Naive thymus-derived CD4-positive, alpha-beta T cell (primary cell): ENCODE measurements around the gene MPHOSPH9. TPM values are rescaled to one million over a fixed set of nuclear protein-coding genes. Genes with fewer than 3 reads are reported as not detected.

Experiments used
- ATAC-seq: fragments of 150-1000 bp; cut with Tn5 transposase; 2 replicates; pipeline ENCODE4 v1.10.0; 2021; ENCODE audit warnings: mild to moderate bottlenecking, moderate library complexity
- CTCF ChIA-PET: fragments of 350-600 bp; sonication (Branson Sonifier 250); formaldehyde crosslinking; loops from one replicate; lab custom pipeline; 2021; ENCODE audit warnings: antibody characterized with exemption; lab: Charles Lee
- POLR2A ChIA-PET: fragments of 350-600 bp; sonication (Branson Sonifier 250); formaldehyde crosslinking; loops from one replicate; lab custom pipeline; 2021; ENCODE audit warnings: antibody characterized with exemption, inconsistent platforms; lab: Charles Lee
- DNase-seq, 9 donors: peaks; one replicate each; pipeline versions ENCODE4 v3.0.0 to v3.0.0-alpha.2; 2020 to 2022; ENCODE audit warnings: mixed read lengths in 1 of 9
- H3K27ac ChIP-seq: one replicate; pipeline ENCODE4 v1.7.0; 2013; ENCODE audit warnings: mild to moderate bottlenecking, low read depth, low read length, moderate library complexity
- H3K27me3 ChIP-seq, 2 donors: one replicate each; pipeline ENCODE4 v1.7.0; 2013; ENCODE audit warnings: low read length in 2 of 2, mild to moderate bottlenecking in 2 of 2, moderate library complexity in 2 of 2; ENCODE audit not compliant: control insufficient read depth in 2 of 2, insufficient read depth in 2 of 2
- H3K36me3 ChIP-seq, 3 experiments: 1 replicate in 2 of 3; 2 replicates in 1 of 3; pipeline ENCODE4 v1.7.0; 2013; ENCODE audit warnings: low read length in 3 of 3, mild to moderate bottlenecking in 3 of 3, moderate library complexity in 1 of 3; ENCODE audit not compliant: insufficient read depth in 3 of 3, control insufficient read depth in 2 of 3
- H3K4me1 ChIP-seq, 2 donors: one replicate each; pipeline ENCODE4 v1.7.0; 2013; ENCODE audit warnings: low read length in 2 of 2, mild to moderate bottlenecking in 2 of 2, moderate library complexity in 1 of 2; ENCODE audit not compliant: control insufficient read depth in 2 of 2, insufficient read depth in 2 of 2
- H3K4me3 ChIP-seq: 2 replicates; pipeline ENCODE4 v1.7.0; 2013; ENCODE audit warnings: mild to moderate bottlenecking, low read length
- H3K9me3 ChIP-seq, 3 experiments: 1 replicate in 2 of 3; 2 replicates in 1 of 3; pipeline ENCODE4 v1.7.0; 2013; ENCODE audit warnings: low read length in 3 of 3; ENCODE audit not compliant: control insufficient read depth in 2 of 3
- H3K27ac Mint-ChIP-seq, 9 donors: one replicate each; pipeline ENCODE4 v1.8.0; 2020 to 2022; ENCODE audit warnings: mixed read lengths in 9 of 9, mild to moderate bottlenecking in 8 of 9, moderate library complexity in 5 of 9, inconsistent platforms in 2 of 9
- H3K27me3 Mint-ChIP-seq, 5 donors: one replicate each; pipeline ENCODE4 v1.8.0; 2021 to 2022; ENCODE audit warnings: mixed read lengths in 5 of 5, mild to moderate bottlenecking in 1 of 5
- H3K36me3 Mint-ChIP-seq, 5 donors: one replicate each; pipeline ENCODE4 v1.8.0; 2020 to 2022; ENCODE audit warnings: mixed read lengths in 5 of 5, mild to moderate bottlenecking in 3 of 5, inconsistent platforms in 1 of 5
- H3K4me1 Mint-ChIP-seq, 7 donors: one replicate each; pipeline ENCODE4 v1.8.0; 2020 to 2022; ENCODE audit warnings: mixed read lengths in 7 of 7, mild to moderate bottlenecking in 3 of 7, inconsistent platforms in 1 of 7
- H3K4me3 Mint-ChIP-seq, 10 donors: one replicate each; pipeline ENCODE4 v1.8.0; 2020 to 2022; ENCODE audit warnings: mild to moderate bottlenecking in 10 of 10, mixed read lengths in 10 of 10, moderate library complexity in 6 of 10, inconsistent platforms in 2 of 10
- H3K9me3 Mint-ChIP-seq, 11 donors: one replicate each; pipeline ENCODE4 v1.8.0; 2020 to 2022; ENCODE audit warnings: mixed read lengths in 11 of 11, mild to moderate bottlenecking in 4 of 11, inconsistent platforms in 1 of 11, moderate library complexity in 1 of 11
- intact Hi-C, 2 donors: fragments of 100-400 bp; cut with micrococcal nuclease; formaldehyde crosslinking; loops; one replicate each; pipeline ENCODE4 v1.15.1; 2023
- polyA plus RNA-seq, 2 donors: library from polyadenylated mRNA; unstranded; fragments of 300-500 nt; fragmentation: Illumina TruSeq; gene quantifications; one replicate each; pipeline ENCODE4 v1.2.3, GENCODE V29; 2021
- total RNA-seq, 6 experiments: library from RNA in 5 of 6; stranded (reverse) in 5 of 6; gene quantifications; 1 replicate in 5 of 6; 2 replicates in 1 of 6; pipeline ENCODE4 v1.2.3 and lab custom pipeline; 2021 to 2026

The MPHOSPH9 gene
- total and polyA plus RNA-seq, 7 experiments from 2014 or later, result 34.0 to 102 (median 77.1) TPM

GRCh38 chr12:123199936-123200335, 33.0 kb downstream of the MPHOSPH9 start:
- DNase-seq (no peak), ATAC-seq (no peak)
- H3K9me3 Mint-ChIP-seq, result no peaks in the 10 kb centered on the region
- H3K36me3 Mint-ChIP-seq, result peaks cover 5 to 28% (median 22%) of the 10 kb centered on the region in 5 donors
- Histone ChIP-seq H3K9me3 (no peaks in the 10 kb centered on the region), H3K4me3 (no peak overlapping the region), H3K27ac (peak overlapping the region; percentile 36), H3K36me3 (peaks cover 0 to 36% (median 0%) of the 10 kb centered on the region in 3 experiments), H3K4me1 (peaks cover 0 to 13% of the 10 kb centered on the region in 2 donors), H3K27me3 (no peaks in the 10 kb centered on the region)
- intact Hi-C loops, result loop anchor here (1.0 to 5.0 kb wide), 3 partner anchors 33 to 38 kb away; partner anchors contain the start of genes MPHOSPH9 (in 1 of the 2) and MTRFR (in 1 of the 2)
- H3K27ac Mint-ChIP-seq, result peak overlapping the region; percentile 29 to 93 (median 89)
- POLR2A ChIA-PET, result interaction anchor here (0.6 to 7.7 kb wide), 4 partner anchors 23 to 239 kb away, joined by 3 to 46 read pairs (median 4); partner anchors contain the start of genes MPHOSPH9 and MTRFR
- peak overlapping the region in 1 of 10 donors; percentile 34 for H3K4me3 Mint-ChIP-seq
- CTCF ChIA-PET, result interaction anchor here (0.6 kb wide), 2 partner anchors 18 to 805 kb away, joined by 3 read pairs; no protein-coding TSS in a partner anchor
- H3K4me1 Mint-ChIP-seq, result peaks cover 10 to 27% (median 18%) of the 10 kb centered on the region in 7 donors
- no peaks in the 10 kb centered on the region for H3K27me3 Mint-ChIP-seq

GRCh38 chr12:123187637-123188036, 45.3 kb downstream of the MPHOSPH9 start:
- Histone ChIP-seq H3K4me1 (no peaks in the 10 kb centered on the region), H3K27ac (no peak overlapping the region), H3K9me3 (no peaks in the 10 kb centered on the region), H3K4me3 (no peak overlapping the region), H3K27me3 (no peaks in the 10 kb centered on the region), H3K36me3 (peaks cover 0 to 43% (median 9%) of the 10 kb centered on the region in 3 experiments)
- no peak overlapping the region for H3K4me3 Mint-ChIP-seq
- no peak for ATAC-seq
- H3K4me1 Mint-ChIP-seq, result peaks cover 0 to 6% (median 0%) of the 10 kb centered on the region in 7 donors
- H3K27me3 Mint-ChIP-seq, result no peaks in the 10 kb centered on the region
- ChIA-PET POLR2A (interaction anchor here (0.7 to 1.6 kb wide), 2 partner anchors 46 to 83 kb away, joined by 3 to 8 read pairs; partner anchors contain the start of genes MPHOSPH9 and MTRFR), CTCF (no interaction called here)
- peak overlapping the region in 2 of 9 donors; percentile 16 to 31 for H3K27ac Mint-ChIP-seq
- no peaks in the 10 kb centered on the region for H3K9me3 Mint-ChIP-seq
- peaks cover 7 to 60% (median 20%) of the 10 kb centered on the region in 5 donors for H3K36me3 Mint-ChIP-seq
- no peak for DNase-seq
- intact Hi-C loops, result no loop called here

- Histone ChIP-seq H3K27ac (no peak overlapping the region), H3K9me3 (no peaks in the 10 kb centered on the region), H3K27me3 (no peaks in the 10 kb centered on the region), H3K4me1 (no peaks in the 10 kb centered on the region), H3K4me3 (no peak overlapping the region), H3K36me3 (peaks cover 0 to 57% (median 0%) of the 10 kb centered on the region in 3 experiments)
- Mint-ChIP-seq H3K4me1 (peaks cover 0 to 7% (median 0%) of the 10 kb centered on the region in 7 donors), H3K9me3 (no peaks in the 10 kb centered on the region), H3K36me3 (peaks cover 3 to 46% (median 14%) of the 10 kb centered on the region in 5 donors), H3K27me3 (no peaks in the 10 kb centered on the region), H3K27ac (no peak overlapping the region), H3K4me3 (no peak overlapping the region)
- intact Hi-C loops, result no loop called here
- ChIA-PET POLR2A (interaction anchor here (0.9 to 1.0 kb wide), 2 partner anchors 48 to 52 kb away, joined by 3 read pairs; partner anchors contain the start of gene MPHOSPH9), CTCF (no interaction called here)
- ATAC-seq (no peak), DNase-seq (no peak)
Measured at GRCh38 chr12:123180171-123180570, 52.8 kb downstream of the MPHOSPH9 start.

GRCh38 chr12:123171967-123172366, 61.0 kb downstream of the MPHOSPH9 start:
- no peak for ATAC-seq
- H3K36me3 Mint-ChIP-seq, result peaks cover 0 to 25% (median 12%) of the 10 kb centered on the region in 5 donors
- no peaks in the 10 kb centered on the region for H3K9me3 Mint-ChIP-seq
- no peak overlapping the region for H3K4me3 ChIP-seq
- no peaks in the 10 kb centered on the region for H3K4me1 ChIP-seq
- H3K27ac Mint-ChIP-seq, result no peak overlapping the region
- ChIA-PET CTCF (no interaction called here), POLR2A (interaction anchor here (0.7 kb wide), 1 partner anchor 21 kb away, joined by 3 read pairs; no protein-coding TSS in a partner anchor)
- H3K27ac ChIP-seq, result no peak overlapping the region
- H3K4me3 Mint-ChIP-seq, result no peak overlapping the region
- peaks cover 0 to 4% (median 3%) of the 10 kb centered on the region in 7 donors for H3K4me1 Mint-ChIP-seq
- no peaks in the 10 kb centered on the region for H3K9me3 ChIP-seq
- intact Hi-C loops, result no loop called here
- peaks cover 0 to 36% (median 0%) of the 10 kb centered on the region in 3 experiments for H3K36me3 ChIP-seq
- no peaks in the 10 kb centered on the region for H3K27me3 Mint-ChIP-seq
- H3K27me3 ChIP-seq, result no peaks in the 10 kb centered on the region
- DNase-seq, result no peak

GRCh38 chr12:123167329-123167728, 65.6 kb downstream of the MPHOSPH9 start:
- Histone ChIP-seq H3K9me3 (no peaks in the 10 kb centered on the region), H3K4me3 (no peak overlapping the region), H3K27me3 (no peaks in the 10 kb centered on the region), H3K27ac (no peak overlapping the region), H3K36me3 (peaks cover 6 to 52% (median 14%) of the 10 kb centered on the region in 3 experiments), H3K4me1 (no peaks in the 10 kb centered on the region)
- H3K9me3 Mint-ChIP-seq, result no peaks in the 10 kb centered on the region
- DNase-seq (no peak), ATAC-seq (no peak)
- H3K4me1 Mint-ChIP-seq, result peaks cover 0 to 4% (median 0%) of the 10 kb centered on the region in 7 donors
- intact Hi-C loops, result no loop called here
- CTCF ChIA-PET, result no interaction called here
- no peak overlapping the region for H3K4me3 Mint-ChIP-seq
- H3K27me3 Mint-ChIP-seq, result no peaks in the 10 kb centered on the region
- H3K36me3 Mint-ChIP-seq, result peaks cover 5 to 30% (median 23%) of the 10 kb centered on the region in 5 donors
- POLR2A ChIA-PET, result interaction anchor here (0.5 to 1.2 kb wide), 2 partner anchors 9 to 66 kb away, joined by 3 to 4 read pairs; partner anchors contain the start of gene MTRFR
- peak overlapping the region in 3 of 9 donors; percentile 51 to 89 (median 53) for H3K27ac Mint-ChIP-seq

- peaks cover 0 to 4% (median 0%) of the 10 kb centered on the region in 7 donors for H3K4me1 Mint-ChIP-seq
- peaks cover 5 to 31% (median 16%) of the 10 kb centered on the region in 5 donors for H3K36me3 Mint-ChIP-seq
- H3K27ac ChIP-seq, result no peak overlapping the region
- H3K4me1 ChIP-seq, result no peaks in the 10 kb centered on the region
- peaks cover 6 to 51% (median 18%) of the 10 kb centered on the region in 3 experiments for H3K36me3 ChIP-seq
- no peak overlapping the region for H3K4me3 Mint-ChIP-seq
- H3K27me3 ChIP-seq, result no peaks in the 10 kb centered on the region
- no peak for DNase-seq
- no peak overlapping the region for H3K4me3 ChIP-seq
- ChIA-PET POLR2A (no interaction called here), CTCF (interaction anchor here (1.2 kb wide), 1 partner anchor 122 kb away, joined by 3 read pairs; no protein-coding TSS in a partner anchor)
- H3K9me3 ChIP-seq, result no peaks in the 10 kb centered on the region
- H3K27ac Mint-ChIP-seq, result peak overlapping the region in 2 of 9 donors; percentile 8 to 36
- ATAC-seq, result no peak
- no peaks in the 10 kb centered on the region for H3K9me3 Mint-ChIP-seq
- H3K27me3 Mint-ChIP-seq, result no peaks in the 10 kb centered on the region
- intact Hi-C loops, result no loop called here
Measured at GRCh38 chr12:123165537-123165936, 67.4 kb downstream of the MPHOSPH9 start.
